Parathyroid adenoma (tissue), 2 donors: ENCODE data around the gene TRAF3.

Source experiments
- H2AFZ ChIP-seq: fragments of 300-600 bp; sonication (generic); one replicate; pipeline ENCODE4 v1.7.0; 2017; ENCODE audit warnings: antibody characterized with exemption, mild to moderate bottlenecking
- H3K27ac ChIP-seq: fragments of 300-600 bp; sonication (generic); one replicate; pipeline ENCODE4 v1.7.0; 2017
- H3K27me3 ChIP-seq: fragments of 300-600 bp; sonication (generic); one replicate; pipeline ENCODE4 v1.7.0; 2017; ENCODE audit warnings: low read length; ENCODE audit not compliant: control insufficient read depth, insufficient read depth
- H3K36me3 ChIP-seq: fragments of 300-600 bp; sonication (generic); one replicate; pipeline ENCODE4 v1.7.0; 2017; ENCODE audit warnings: low read length; ENCODE audit not compliant: control insufficient read depth, insufficient read depth
- H3K4me1 ChIP-seq: fragments of 300-600 bp; sonication (generic); one replicate; pipeline ENCODE4 v1.7.0; 2017; ENCODE audit warnings: control low read depth
- H3K4me2 ChIP-seq: fragments of 300-600 bp; sonication (generic); one replicate; pipeline ENCODE4 v1.7.0; 2017; ENCODE audit warnings: low read length
- H3K4me3 ChIP-seq: fragments of 300-600 bp; sonication (generic); one replicate; pipeline ENCODE4 v1.7.0; 2017; ENCODE audit warnings: low read depth, low read length
- H3K79me2 ChIP-seq: fragments of 300-600 bp; sonication (generic); one replicate; pipeline ENCODE4 v1.7.0; 2017; ENCODE audit warnings: control low read depth
- H3K9ac ChIP-seq: fragments of 300-600 bp; sonication (generic); one replicate; pipeline ENCODE4 v1.7.0; 2017; ENCODE audit warnings: mild to moderate bottlenecking
- H3K9me3 ChIP-seq: fragments of 300-600 bp; sonication (generic); one replicate; pipeline ENCODE4 v1.7.0; 2017; ENCODE audit warnings: low read length; ENCODE audit not compliant: control insufficient read depth
- CTCF ChIP-seq: fragments of 300-600 bp; sonication (generic); IDR thresholded peaks from one replicate; pipeline ENCODE4 v1.7.0; 2017; ENCODE audit warnings: antibody characterized with exemption, mild to moderate bottlenecking
- donor health status: primary hyperparathyroidism.

The TRAF3 gene

DNA sequence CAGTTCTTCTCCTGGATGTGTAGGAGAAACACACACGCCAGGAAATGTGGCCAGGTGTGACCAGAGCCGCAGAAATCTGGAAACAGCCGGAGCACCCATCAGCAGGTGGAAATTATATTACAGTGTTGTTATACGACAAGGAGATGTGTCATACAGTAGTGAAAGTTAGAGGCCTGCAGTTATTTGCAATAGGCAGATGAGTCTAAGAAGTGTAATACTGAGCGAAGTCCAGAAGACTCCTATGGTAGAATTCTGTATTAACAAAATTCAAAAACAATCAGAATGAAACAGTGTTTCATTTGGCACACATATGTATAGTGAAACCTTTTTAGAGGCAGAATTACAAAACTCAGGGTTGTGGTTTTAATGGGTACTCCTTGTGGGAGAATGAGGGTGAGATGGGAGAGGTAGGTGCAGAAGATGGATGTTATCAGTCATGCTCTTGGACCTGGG is 105.9 kb downstream of the TRAF3 start:
- H3K9ac ChIP-seq: no peak overlapping the region
- H3K4me1 ChIP-seq: no peaks in the 10 kb centered on the region
- H3K9me3 ChIP-seq: no peaks in the 10 kb centered on the region
- no peak overlapping the region for H3K4me3 ChIP-seq
- no peak overlapping the region for H3K27ac ChIP-seq
- H3K79me2 ChIP-seq: no peaks in the 10 kb centered on the region
- H3K27me3 ChIP-seq: no peaks in the 10 kb centered on the region
- H2AFZ ChIP-seq: no peak overlapping the region
- no peaks in the 10 kb centered on the region for H3K36me3 ChIP-seq
- TF ChIP-seq CTCF: no peak
- no peak overlapping the region for H3K4me2 ChIP-seq

DNA sequence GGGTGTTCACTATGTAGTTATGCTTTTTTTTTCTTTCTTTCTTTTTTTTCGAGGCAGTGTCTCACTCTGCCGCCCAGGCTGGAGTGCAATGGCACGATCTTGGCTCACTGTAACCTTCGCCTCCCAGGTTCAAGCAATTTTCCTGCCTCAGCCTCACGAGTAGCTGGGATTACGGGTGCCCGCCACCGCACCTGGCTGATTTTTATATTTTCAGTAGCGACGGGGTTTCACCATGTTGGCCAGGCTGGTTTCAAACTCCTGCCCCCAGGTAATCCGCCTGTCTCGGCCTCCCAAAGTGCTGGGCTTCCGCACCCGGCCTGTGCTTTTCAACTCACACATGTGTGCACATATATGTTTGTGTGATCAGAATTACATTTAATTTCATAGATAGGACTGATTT is 106.3 kb downstream of the TRAF3 start:
- Histone ChIP-seq H3K9me3 (no peaks in the 10 kb centered on the region), H3K79me2 (no peaks in the 10 kb centered on the region), H3K4me1 (no peaks in the 10 kb centered on the region), H2AFZ (no peak overlapping the region), H3K4me2 (no peak overlapping the region), H3K9ac (no peak overlapping the region), H3K27ac (no peak overlapping the region), H3K36me3 (no peaks in the 10 kb centered on the region), H3K4me3 (no peak overlapping the region), H3K27me3 (no peaks in the 10 kb centered on the region)
- TF ChIP-seq CTCF: no peak

- Histone ChIP-seq H3K4me1 (no peaks in the 10 kb centered on the region), H3K79me2 (no peaks in the 10 kb centered on the region), H3K4me2 (no peak overlapping the region), H3K27ac (no peak overlapping the region), H3K27me3 (no peaks in the 10 kb centered on the region), H2AFZ (no peak overlapping the region), H3K4me3 (no peak overlapping the region), H3K9ac (no peak overlapping the region), H3K9me3 (no peaks in the 10 kb centered on the region), H3K36me3 (no peaks in the 10 kb centered on the region)
- no peak for TF ChIP-seq CTCF
Observed at GRCh38 chr14:102885737-102886447, 108.6 kb downstream of the TRAF3 start.

GRCh38 chr14:102888748-102889147 is 111.5 kb downstream of the TRAF3 start:
- H3K79me2 ChIP-seq: no peaks in the 10 kb centered on the region
- H3K27me3 ChIP-seq: no peaks in the 10 kb centered on the region
- no peak overlapping the region for H3K4me3 ChIP-seq
- no peaks in the 10 kb centered on the region for H3K9me3 ChIP-seq
- no peaks in the 10 kb centered on the region for H3K4me1 ChIP-seq
- H2AFZ ChIP-seq: no peak overlapping the region
- no peak for TF ChIP-seq CTCF
- H3K36me3 ChIP-seq: no peaks in the 10 kb centered on the region
- no peak overlapping the region for H3K4me2 ChIP-seq
- H3K27ac ChIP-seq: no peak overlapping the region
- H3K9ac ChIP-seq: no peak overlapping the region

DNA sequence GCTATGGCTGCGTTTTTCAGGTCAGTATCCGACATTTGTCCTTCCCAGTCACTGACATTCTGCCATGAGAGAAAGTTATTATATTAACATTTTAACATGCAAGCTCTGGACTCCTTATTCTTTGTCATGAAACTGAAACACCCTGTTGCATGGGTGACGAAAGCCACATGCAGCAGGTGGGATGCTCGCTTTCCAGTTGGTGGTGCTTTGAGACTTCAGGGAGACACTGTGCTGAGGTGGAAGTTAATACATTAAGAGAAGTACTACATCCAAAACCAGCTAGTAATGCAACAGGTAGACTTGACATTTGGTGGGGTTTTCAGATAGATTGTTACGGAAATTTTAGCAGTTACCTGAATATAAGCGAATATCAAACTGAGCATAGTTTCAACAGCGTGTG is 112.4 kb downstream of the TRAF3 start:
- Histone ChIP-seq H3K4me3 (no peak overlapping the region), H3K27me3 (no peaks in the 10 kb centered on the region), H3K36me3 (no peaks in the 10 kb centered on the region), H3K4me2 (no peak overlapping the region), H3K4me1 (no peaks in the 10 kb centered on the region), H2AFZ (no peak overlapping the region), H3K9ac (no peak overlapping the region), H3K27ac (no peak overlapping the region), H3K9me3 (no peaks in the 10 kb centered on the region), H3K79me2 (no peaks in the 10 kb centered on the region)
- no peak for TF ChIP-seq CTCF
